SK-N-SH (cell line): Measurements from ENCODE around the gene CDH13. TPM values are rescaled to one million over a fixed set of nuclear protein-coding genes. Genes with fewer than 3 reads are reported as not detected.

Experiments
- CTCF ChIA-PET: fragments of 300-600, 350-600 bp; formaldehyde crosslinking; extraction: SDS; loops from one replicate; lab custom pipeline; 2021; lab: Yijun Ruan, JAX
- POLR2A ChIA-PET: fragments of 350-600 bp; sonication (Branson Sonifier 250); formaldehyde crosslinking; extraction: SDS; loops from one replicate; lab custom pipeline; 2020; ENCODE audit warnings: antibody characterized with exemption, inconsistent platforms; lab: Yijun Ruan, JAX
- DNase-seq: peaks from one replicate; pipeline ENCODE4 v3.0.0; 2012
- H2AFZ ChIP-seq: fragments of 200-600 bp; sonication (generic); 2 replicates; pipeline ENCODE4 v1.8.1; 2016; ENCODE audit warnings: antibody characterized with exemption, mild to moderate bottlenecking, low read depth
- H3F3A ChIP-seq: fragments of 200-600 bp; sonication (generic); replicated peaks from 2 replicates; pipeline ENCODE3; 2016; ENCODE audit warnings: antibody characterized with exemption, mild to moderate bottlenecking; ENCODE audit not compliant: insufficient read depth
- H3K27ac ChIP-seq, 2 experiments: fragments of 200-500 bp in 1 of 2; fragments of 200-600 bp in 1 of 2; sonication (Bioruptor generic) in 1 of 2; sonication (generic), shearing (Covaris generic) in 1 of 2; 2 replicates each; pipeline versions ENCODE4 v1.5.1 to v1.6.1; 2014 to 2016; ENCODE audit warnings: low read depth in 2 of 2, inconsistent platforms in 1 of 2, low read length in 1 of 2, mild to moderate bottlenecking in 1 of 2, mixed read lengths in 1 of 2
- H3K27me3 ChIP-seq: fragments of 200-600 bp; sonication (generic), shearing (Covaris generic); 2 replicates; pipeline ENCODE4 v1.6.1; 2016; ENCODE audit warnings: mixed run types; ENCODE audit not compliant: insufficient read depth
- H3K36me3 ChIP-seq, 2 experiments: fragments of 200-500 bp in 1 of 2; fragments of 200-600 bp in 1 of 2; sonication (Bioruptor generic) in 1 of 2; sonication (generic) in 1 of 2; replicated peaks in 1 of 2; 2 replicates each; pipeline versions ENCODE3 to v1.5.1; 2014 to 2016; ENCODE audit warnings: low read length in 1 of 2, mild to moderate bottlenecking in 1 of 2; ENCODE audit not compliant: insufficient read depth in 2 of 2, control insufficient read depth in 1 of 2
- H3K4me1 ChIP-seq, 2 experiments: fragments of 200-500 bp in 1 of 2; fragments of 200-600 bp in 1 of 2; sonication (Bioruptor generic) in 1 of 2; sonication (generic), shearing (Covaris generic) in 1 of 2; 2 replicates each; pipeline versions ENCODE4 v1.5.1 to v1.6.1; 2014 to 2016; ENCODE audit warnings: low read depth in 1 of 2, low read length in 1 of 2, mixed run types in 1 of 2; ENCODE audit not compliant: insufficient read depth in 2 of 2, control insufficient read depth in 1 of 2
- H3K4me2 ChIP-seq: fragments of 200-600 bp; sonication (generic), shearing (Covaris generic); 2 replicates; pipeline ENCODE4 v1.6.1; 2017; ENCODE audit warnings: mixed run types
- H3K4me3 ChIP-seq, 2 experiments: fragments of 200-500 bp in 1 of 2; fragments of 200-600 bp in 1 of 2; sonication (Bioruptor generic) in 1 of 2; sonication (generic), shearing (Covaris generic) in 1 of 2; 2 replicates each; pipeline versions ENCODE4 v1.5.1 to v1.8.1; 2014 to 2016; ENCODE audit warnings: low read depth in 2 of 2, inconsistent platforms in 1 of 2, low read length in 1 of 2, mild to moderate bottlenecking in 1 of 2, mixed read lengths in 1 of 2, moderate library complexity in 1 of 2
- H3K79me2 ChIP-seq: fragments of 200-600 bp; sonication (generic); 2 replicates; pipeline ENCODE4 v1.8.1; 2017; ENCODE audit warnings: mild to moderate bottlenecking; ENCODE audit not compliant: insufficient read depth
- H3K9ac ChIP-seq: fragments of 200-600 bp; sonication (generic); 2 replicates; pipeline ENCODE4 v1.6.1; 2017; ENCODE audit warnings: mixed run types
- H3K9me2 ChIP-seq: fragments of 200-600 bp; sonication (generic); 2 replicates; pipeline ENCODE4 v1.6.1; 2017; ENCODE audit warnings: mixed run types
- H3K9me3 ChIP-seq: fragments of 200-600 bp; sonication (generic); 2 replicates; pipeline ENCODE4 v1.6.1; 2017; ENCODE audit warnings: mixed run types, mild to moderate bottlenecking, moderate library complexity
- H4K20me1 ChIP-seq: fragments of 200-600 bp; sonication (generic); 2 replicates; pipeline ENCODE4 v1.6.1; 2017; ENCODE audit warnings: mild to moderate bottlenecking, mixed run types; ENCODE audit not compliant: insufficient read depth
- ELF1 ChIP-seq: IDR thresholded peaks from 2 replicates; pipeline ENCODE4 v1.4.0; 2012
- EZH2phosphoT487 ChIP-seq: fragments of 200-600 bp; sonication (generic); IDR thresholded peaks from 2 replicates; pipeline ENCODE4 v1.6.1; 2017; ENCODE audit warnings: low read depth, mixed run types, mild to moderate bottlenecking, antibody characterized with exemption, moderate library complexity, borderline replicate concordance
- FOSL2 ChIP-seq: IDR thresholded peaks from 2 replicates; pipeline ENCODE4 v1.4.0; 2012; ENCODE audit warnings: low read depth, mild to moderate bottlenecking, moderate library complexity, borderline replicate concordance
- FOXJ3 ChIP-seq: sonication (generic); formaldehyde crosslinking; IDR thresholded peaks from 2 replicates; pipeline ENCODE4 v1.5.1; 2020; ENCODE audit warnings: mild to moderate bottlenecking, missing genetic modification reagents
- FOXM1 ChIP-seq: IDR thresholded peaks from 2 replicates; pipeline ENCODE4 v1.4.0; 2012; ENCODE audit warnings: low read depth, mild to moderate bottlenecking
- GATA2 ChIP-seq: sonication (generic); formaldehyde crosslinking; IDR thresholded peaks from 2 replicates; pipeline ENCODE4 v1.5.0; 2020; ENCODE audit warnings: mild to moderate bottlenecking, missing genetic modification reagents
- JUND ChIP-seq: IDR thresholded peaks from 2 replicates; pipeline ENCODE4 v1.4.0; 2012
- MEF2A ChIP-seq: IDR thresholded peaks from 2 replicates; pipeline ENCODE4 v1.4.0; 2012; ENCODE audit warnings: low read depth, borderline replicate concordance
- NRF1 ChIP-seq: IDR thresholded peaks from 2 replicates; pipeline ENCODE4 v1.6.1; 2012; ENCODE audit warnings: low read depth, mild to moderate bottlenecking, low read length
- RXRA ChIP-seq: IDR thresholded peaks from 2 replicates; pipeline ENCODE4 v1.4.0; 2012; ENCODE audit warnings: low read depth, mild to moderate bottlenecking, borderline replicate concordance
- SIN3A ChIP-seq: IDR thresholded peaks from 2 replicates; pipeline ENCODE4 v1.6.1; 2012; ENCODE audit warnings: low read depth, mild to moderate bottlenecking, low read length, moderate library complexity, borderline replicate concordance
- TCF12 ChIP-seq: IDR thresholded peaks from 2 replicates; pipeline ENCODE4 v1.4.0; 2012
- WGBS: methylation state at CpG from one replicate; pipeline ENCODE4 v1.1.6; 2017; ENCODE audit warnings: low lambda C conversion rate; 5-methylcytosine and 5-hydroxymethylcytosine counted together
- polyA plus RNA-seq, 3 experiments: library from polyadenylated mRNA; depleted of rRNA; stranded (reverse); fragments of >200 nt; gene quantifications; 2 replicates each; pipeline ENCODE4 v1.2.3, GENCODE V29; 2012
- TF ChIP-seq, protein P1 (sequence below): IDR thresholded peaks from 2 replicates; pipeline ENCODE4 v1.4.0; 2012; ENCODE audit warnings: low read depth, borderline replicate concordance

CDH13 gene
- polyA plus RNA-seq, 1 of the 3 experiments (the other 2 are of a cell fraction) = 93.0 TPM

- H3K4me2 ChIP-seq = peak overlapping the region; percentile 68
- H3K27me3 ChIP-seq = no peaks in the 10 kb centered on the region
- no peak overlapping the region for H3K9ac ChIP-seq
- H3K4me1 ChIP-seq = peaks cover 0 to 6% of the 10 kb centered on the region in 2 experiments; a peak in 1 of 4 replicates
- TF ChIP-seq FOSL2 (peak; percentile 59; the same call in 1 of the 2 replicates), TCF12 (peak; percentile 4; the same call in 1 of the 2 replicates), EZH2phosphoT487 (no peak), JUND (peak; percentile 40; the same call in 1 of the 2 replicates)
- 22% methylated on average over 11 of the region's 11 CpGs for WGBS
- no peak for DNase-seq
- H3K9me3 ChIP-seq = no peaks in the 10 kb centered on the region
- H3F3A ChIP-seq = peaks cover 8% of the 10 kb centered on the region
- no peak overlapping the region for H3K4me3 ChIP-seq
- POLR2A ChIA-PET = no interaction called here
- H4K20me1 ChIP-seq = no peaks in the 10 kb centered on the region
- no peaks in the 10 kb centered on the region for H3K36me3 ChIP-seq
- H2AFZ ChIP-seq = 0 out of 2 replicates have a peak overlapping the region, but pooled peaks have one; percentile 54
- CTCF ChIA-PET = interaction anchor here (1.0 kb wide), 1 partner anchor 11 kb away, joined by 3 read pairs; no protein-coding TSS in a partner anchor
- H3K79me2 ChIP-seq = no peaks in the 10 kb centered on the region
- H3K9me2 ChIP-seq = no peaks in the 10 kb centered on the region
- H3K27ac ChIP-seq = peak overlapping the region in 1 of 2 experiments; percentile 58; a peak in 2 of 4 replicates
Measured at GRCh38 chr16:83533193-83533592, 906.4 kb downstream of the CDH13 start.

DNA sequence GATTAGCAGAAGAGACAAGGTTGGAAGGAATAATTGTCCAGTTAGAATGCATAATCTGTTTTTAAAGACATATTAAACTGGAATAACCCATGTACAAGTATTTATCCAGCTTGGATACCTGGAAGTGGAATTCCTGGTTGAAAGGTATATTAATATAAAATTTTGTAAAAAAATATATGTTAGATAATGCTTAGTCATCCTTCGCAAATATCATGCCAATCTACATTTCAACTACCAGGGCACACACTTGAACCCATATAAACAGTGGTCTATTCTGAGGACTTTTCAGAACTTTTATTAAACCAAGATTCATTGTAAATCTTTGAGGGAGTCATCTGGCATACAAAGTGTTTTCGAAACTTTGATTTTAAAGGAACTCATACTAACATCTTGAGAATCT lies 911.9 kb downstream of the CDH13 start:
- Histone ChIP-seq H3K4me2 (no peak overlapping the region), H3K27ac (no peak overlapping the region), H3F3A (peaks cover 4% of the 10 kb centered on the region), H4K20me1 (no peaks in the 10 kb centered on the region), H3K9ac (no peak overlapping the region), H3K4me1 (no peaks in the 10 kb centered on the region), H2AFZ (no peak overlapping the region), H3K36me3 (no peaks in the 10 kb centered on the region), H3K79me2 (no peaks in the 10 kb centered on the region), H3K9me3 (no peaks in the 10 kb centered on the region), H3K9me2 (no peaks in the 10 kb centered on the region), H3K4me3 (no peak overlapping the region), H3K27me3 (no peaks in the 10 kb centered on the region)
- WGBS = 37% methylated on average over 2 of the region's 2 CpGs
- DNase-seq = no peak
- ChIA-PET CTCF (no interaction called here), POLR2A (no interaction called here)
- TF ChIP-seq SIN3A (no peak), RXRA (no peak), FOXJ3 (CRISPR knock-in tag) (no peak), NRF1 (no peak), ELF1 (no peak), MEF2A (no peak), GATA2 (no peak), FOXM1 (no peak)
- TF ChIP-seq, protein P1, sequence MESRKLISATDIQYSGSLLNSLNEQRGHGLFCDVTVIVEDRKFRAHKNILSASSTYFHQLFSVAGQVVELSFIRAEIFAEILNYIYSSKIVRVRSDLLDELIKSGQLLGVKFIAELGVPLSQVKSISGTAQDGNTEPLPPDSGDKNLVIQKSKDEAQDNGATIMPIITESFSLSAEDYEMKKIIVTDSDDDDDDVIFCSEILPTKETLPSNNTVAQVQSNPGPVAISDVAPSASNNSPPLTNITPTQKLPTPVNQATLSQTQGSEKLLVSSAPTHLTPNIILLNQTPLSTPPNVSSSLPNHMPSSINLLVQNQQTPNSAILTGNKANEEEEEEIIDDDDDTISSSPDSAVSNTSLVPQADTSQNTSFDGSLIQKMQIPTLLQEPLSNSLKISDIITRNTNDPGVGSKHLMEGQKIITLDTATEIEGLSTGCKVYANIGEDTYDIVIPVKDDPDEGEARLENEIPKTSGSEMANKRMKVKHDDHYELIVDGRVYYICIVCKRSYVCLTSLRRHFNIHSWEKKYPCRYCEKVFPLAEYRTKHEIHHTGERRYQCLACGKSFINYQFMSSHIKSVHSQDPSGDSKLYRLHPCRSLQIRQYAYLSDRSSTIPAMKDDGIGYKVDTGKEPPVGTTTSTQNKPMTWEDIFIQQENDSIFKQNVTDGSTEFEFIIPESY = no peak
